Measurements from ENCODE around the gene C9.
"Not testable (repeated sequence)": the region's sequence is repeated elsewhere in the genome, so short reads cannot be mapped to it uniquely, and the experiment has no call there.

The C9 gene

GRCh38 chr5:39319395-39319794 is 44.9 kb downstream of the C9 start:
- DNase-seq, result no peak

- not testable (repeated sequence) for DNase-seq
These were observed 47.8 kb downstream of the C9 start for GRCh38 chr5:39316464-39316863.

- no peak for DNase-seq
These were observed 48.3 kb downstream of the C9 start for GRCh38 chr5:39315995-39316394.

- DNase-seq, result no peak
These were observed 49.7 kb downstream of the C9 start for GRCh38 chr5:39314591-39314990.

- DNase-seq, result peak in 1 of 3 donors; percentile 5
These were observed 54.8 kb downstream of the C9 start for GRCh38 chr5:39309534-39309933.

- DNase-seq, result peak; percentile 10 to 46 (median 27)
These were observed 61.8 kb downstream of the C9 start for GRCh38 chr5:39302472-39302871.

GRCh38 chr5:39301406-39301805 is 62.9 kb downstream of the C9 start:
- peak in 2 of 3 donors; percentile 25 to 61 for DNase-seq

- DNase-seq, result no peak
These were observed 64.3 kb downstream of the C9 start for GRCh38 chr5:39299962-39300361.

GRCh38 chr5:39294736-39295135 is 69.6 kb downstream of the C9 start:
- DNase-seq, result no peak

GRCh38 chr5:39284552-39284951 is 79.7 kb downstream of the C9 start:
- no peak for DNase-seq

GRCh38 chr5:39283231-39283818 is 81.0 kb downstream of the C9 start:
- DNase-seq, result peak; percentile 82 to 90 (median 86)

GRCh38 chr5:39282561-39282960 is 81.7 kb downstream of the C9 start:
- peak; percentile 50 to 62 (median 60) for DNase-seq

GRCh38 chr5:39275865-39276264 is 88.4 kb downstream of the C9 start:
- DNase-seq, result not testable (repeated sequence)

GRCh38 chr5:39274398-39275085 is 89.8 kb downstream of the C9 start:
- DNase-seq, result peak; percentile 66 to 85 (median 78)

GRCh38 chr5:39273314-39273954 is 90.9 kb downstream of the C9 start:
- DNase-seq, result peak; percentile 28 to 55 (median 52)

- not testable (repeated sequence) for DNase-seq
These were observed 91.4 kb downstream of the C9 start for GRCh38 chr5:39272869-39273231.

- DNase-seq, result peak; percentile 58 to 78 (median 74)
These were observed 94.0 kb downstream of the C9 start for GRCh38 chr5:39270225-39270848.

GRCh38 chr5:39267186-39267585 is 97.1 kb downstream of the C9 start:
- DNase-seq, result no peak

GRCh38 chr5:39266442-39266841 is 97.9 kb downstream of the C9 start:
- peak; percentile 66 to 74 (median 73) for DNase-seq

- DNase-seq, result no peak
These were observed 99.8 kb downstream of the C9 start for GRCh38 chr5:39264528-39264927.

GRCh38 chr5:39262981-39263380 is 101.3 kb downstream of the C9 start:
- peak; percentile 51 to 60 (median 59) for DNase-seq

- no peak for DNase-seq
These were observed 104.2 kb downstream of the C9 start for GRCh38 chr5:39260095-39260494.

GRCh38 chr5:39257554-39257953 is 106.7 kb downstream of the C9 start:
- no peak for DNase-seq

Data from suppressor macrophage treated with lipopolysaccharide for 1 hour (primary cell).